GM12878 (cell line): ENCODE results near the gene PAK2. TPM values are rescaled to one million over a fixed set of nuclear protein-coding genes. Genes with fewer than 3 reads are reported as not detected.
"Not testable (repeated sequence)": the region's sequence is repeated elsewhere in the genome, so short reads cannot be mapped to it uniquely, and the experiment has no call there.

ENCODE experiments used
- ATAC-seq: fragments of 200-7000 bp; cut with Tn5 transposase; 3 replicates; pipeline ENCODE4 v1.9.1; 2020; ENCODE audit warnings: mild to moderate bottlenecking, moderate library complexity
- BruUV-seq: library from RNA; stranded (reverse); fragments of 400-500 nt; replicated peaks from 2 replicates; lab custom pipeline; 2021; lab: Mats Ljungman, UMichigan
- CTCF ChIA-PET: fragments of 300-600 bp; sonication (Branson Sonifier 250); formaldehyde crosslinking; extraction: SDS; loops from one replicate; lab custom pipeline; 2021; ENCODE audit warnings: inconsistent platforms; lab: Yijun Ruan, JAX
- POLR2A ChIA-PET: fragments of 350-600 bp; formaldehyde crosslinking; extraction: SDS; loops from one replicate; lab custom pipeline; 2021; ENCODE audit warnings: inconsistent platforms; lab: Charles Lee
- RAD21 ChIA-PET: fragments of 300-600 bp; sonication (Branson Sonifier 250); formaldehyde crosslinking; loops from one replicate; lab custom pipeline; 2023; ENCODE audit warnings: antibody characterized with exemption; ENCODE audit not compliant: unreplicated experiment; lab: Charles Lee
- SMC1A ChIA-PET: fragments of 300-600 bp; sonication (Branson Sonifier 250); formaldehyde crosslinking; loops from one replicate; lab custom pipeline; 2023; ENCODE audit not compliant: unreplicated experiment, uncharacterized antibody; lab: Charles Lee
- DNase-seq: peaks from one replicate; pipeline ENCODE4 v3.0.0-alpha.2; 2011; ENCODE audit warnings: low read depth, low spot score
- FAIRE-seq: peaks from 3 replicates; lab custom pipeline; 2011; peaks lifted over from hg19 to GRCh38; lab: Jason Lieb, UNC
- H2AFZ ChIP-seq: 2 replicates; pipeline ENCODE4 v1.6.0; 2011; ENCODE audit warnings: low read depth, low read length, control low read depth; ENCODE audit not compliant: control insufficient read depth
- H3K27ac ChIP-seq: 2 replicates; pipeline ENCODE4 v1.5.1; 2011; ENCODE audit warnings: control low read depth; ENCODE audit not compliant: control insufficient read depth, insufficient read depth
- H3K27me3 ChIP-seq, 2 experiments: replicated peaks in 1 of 2; 2 replicates each; pipeline versions ENCODE4 v1.6.0 to v1.6.1; 2011; ENCODE audit warnings: low read length in 1 of 2; ENCODE audit not compliant: control insufficient read depth in 2 of 2, insufficient read depth in 2 of 2
- H3K36me3 ChIP-seq, 2 experiments: 2 replicates each; pipeline ENCODE4 v1.5.1; 2011; ENCODE audit warnings: low read length in 1 of 2; ENCODE audit not compliant: control insufficient read depth in 2 of 2, insufficient read depth in 2 of 2
- H3K4me1 ChIP-seq: 2 replicates; pipeline ENCODE4 v1.6.1; 2011; ENCODE audit warnings: mild to moderate bottlenecking, low read length, moderate library complexity, mixed read lengths; ENCODE audit not compliant: control insufficient read depth, insufficient read depth
- H3K4me2 ChIP-seq: 2 replicates; pipeline ENCODE4 v1.6.0; 2011; ENCODE audit warnings: control low read depth; ENCODE audit not compliant: control insufficient read depth, insufficient read depth
- H3K4me3 ChIP-seq: fragments of 200-600 bp; sonication (generic); 2 replicates; pipeline ENCODE4 v1.5.1; 2016
- H3K79me2 ChIP-seq: 2 replicates; pipeline ENCODE4 v1.6.0; 2011; ENCODE audit warnings: low read length; ENCODE audit not compliant: control insufficient read depth, insufficient read depth
- H3K9ac ChIP-seq: 2 replicates; pipeline ENCODE4 v1.8.0; 2011; ENCODE audit warnings: low read length, control low read depth, mixed read lengths; ENCODE audit not compliant: control insufficient read depth, insufficient read depth
- H3K9me3 ChIP-seq: replicated peaks from 3 replicates; pipeline ENCODE4 v1.5.1; 2011; ENCODE audit warnings: mild to moderate bottlenecking, low read length; ENCODE audit not compliant: control insufficient read depth, insufficient read depth
- H4K20me1 ChIP-seq: 2 replicates; pipeline ENCODE4 v1.6.0; 2011; ENCODE audit not compliant: control insufficient read depth, insufficient read depth
- JUND ChIP-seq: IDR thresholded peaks from 2 replicates; pipeline ENCODE4 v1.6.1; 2012; ENCODE audit warnings: low read depth, mild to moderate bottlenecking, low read length, improper control_type of control experiment, moderate library complexity
- WGBS: methylation state at CpG from one replicate; pipeline ENCODE4 v1.1.6; 2016; ENCODE audit warnings: low lambda C conversion rate; ENCODE audit not compliant: insufficient replicate concordance, insufficient coverage; ENCODE audit errors: missing lambda C conversion rate; 5-methylcytosine and 5-hydroxymethylcytosine counted together
- in situ Hi-C: fragments of 300-500 bp; cut with MboI; formaldehyde crosslinking; loops from 9 replicates; pipeline ENCODE4 v1.14.3; 2018; ENCODE audit warnings: mixed read lengths
- intact Hi-C: fragments of 100-400 bp; cut with micrococcal nuclease; formaldehyde crosslinking; loops from one replicate; pipeline ENCODE4 v1.14.2; 2022; ENCODE audit not compliant: unreplicated experiment
- polyA plus RNA-seq, 11 experiments: library from polyadenylated mRNA; depleted of rRNA in 4 of 11; unstranded in 6 of 11; stranded (reverse) in 5 of 11; fragments of >200 nt; fragmentation: Nextera tagmentation in 4 of 11; fragmentation: Illumina TruSeq in 1 of 11; extraction: Ambion mirVana in 4 of 11; extraction: Trizol in 1 of 11; gene quantifications; 1 replicate in 1 of 11; 2 replicates in 10 of 11; pipeline versions ENCODE4 v1.2.1 to v1.2.3, GENCODE V29; 2011 to 2016; ENCODE audit warnings: inconsistent platforms in 2 of 11, missing spikeins in 2 of 11, low read depth in 1 of 11
- total RNA-seq, 4 experiments: library from RNA; depleted of rRNA in 3 of 4; stranded (reverse); fragments of >200 nt in 3 of 4; fragmentation: Illumina TruSeq in 1 of 4; extraction: Trizol in 1 of 4; gene quantifications; 2 replicates each; pipeline versions ENCODE4 v1.2.1 to v1.2.3, GENCODE V29; 2013 to 2021
- TF ChIP-seq, protein P1 (sequence below): fragments of 450-650 bp; IDR thresholded peaks from 2 replicates; pipeline ENCODE4 v1.6.1; 2017; ENCODE audit warnings: low read depth, mild to moderate bottlenecking, moderate library complexity

Gene PAK2
- total and polyA plus RNA-seq, 10 of the 15 experiments (the other 5 are each of a cell fraction or from before 2014, with no cell fraction given): 9.0 to 59.1 (median 27.0) TPM

DNA sequence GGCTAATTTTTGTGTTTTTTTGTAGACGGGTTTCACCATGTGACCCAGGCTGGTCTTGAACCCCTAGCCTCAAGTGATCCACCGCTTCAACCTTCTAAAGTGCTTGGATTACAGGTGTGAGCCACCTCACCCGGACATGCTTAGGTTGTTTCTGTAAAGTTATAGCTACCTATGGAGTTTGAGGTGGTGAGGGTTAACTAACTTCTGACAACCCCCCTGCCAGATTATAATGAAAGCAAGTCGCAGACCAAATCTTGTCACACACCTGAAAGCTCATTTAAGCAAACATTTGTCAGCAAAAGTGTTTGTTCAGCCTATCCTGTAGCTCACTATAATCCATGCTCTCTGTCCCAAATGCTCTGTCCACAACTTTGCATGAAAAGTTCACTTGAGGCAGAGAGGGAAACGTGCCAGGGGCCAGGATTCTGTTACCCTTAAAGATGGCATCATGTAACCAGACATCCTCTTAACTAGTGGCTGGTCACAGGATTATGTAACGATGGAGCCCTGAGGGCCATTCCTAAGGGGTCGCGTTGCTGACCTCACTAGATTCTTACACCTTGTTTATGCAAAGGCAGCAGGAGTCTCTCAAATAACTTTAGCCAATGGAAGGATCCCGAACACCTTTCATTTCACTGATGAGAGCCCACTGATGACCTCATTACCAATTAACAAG, 103.9 kb downstream of the PAK2 start (continued):
- no peak for TF ChIP-seq JUND
- TF ChIP-seq, protein P1, sequence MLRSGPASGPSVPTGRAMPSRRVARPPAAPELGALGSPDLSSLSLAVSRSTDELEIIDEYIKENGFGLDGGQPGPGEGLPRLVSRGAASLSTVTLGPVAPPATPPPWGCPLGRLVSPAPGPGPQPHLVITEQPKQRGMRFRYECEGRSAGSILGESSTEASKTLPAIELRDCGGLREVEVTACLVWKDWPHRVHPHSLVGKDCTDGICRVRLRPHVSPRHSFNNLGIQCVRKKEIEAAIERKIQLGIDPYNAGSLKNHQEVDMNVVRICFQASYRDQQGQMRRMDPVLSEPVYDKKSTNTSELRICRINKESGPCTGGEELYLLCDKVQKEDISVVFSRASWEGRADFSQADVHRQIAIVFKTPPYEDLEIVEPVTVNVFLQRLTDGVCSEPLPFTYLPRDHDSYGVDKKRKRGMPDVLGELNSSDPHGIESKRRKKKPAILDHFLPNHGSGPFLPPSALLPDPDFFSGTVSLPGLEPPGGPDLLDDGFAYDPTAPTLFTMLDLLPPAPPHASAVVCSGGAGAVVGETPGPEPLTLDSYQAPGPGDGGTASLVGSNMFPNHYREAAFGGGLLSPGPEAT: no peak
- TF ChIP-seq, all 136 proteins: peak for 0

DNA sequence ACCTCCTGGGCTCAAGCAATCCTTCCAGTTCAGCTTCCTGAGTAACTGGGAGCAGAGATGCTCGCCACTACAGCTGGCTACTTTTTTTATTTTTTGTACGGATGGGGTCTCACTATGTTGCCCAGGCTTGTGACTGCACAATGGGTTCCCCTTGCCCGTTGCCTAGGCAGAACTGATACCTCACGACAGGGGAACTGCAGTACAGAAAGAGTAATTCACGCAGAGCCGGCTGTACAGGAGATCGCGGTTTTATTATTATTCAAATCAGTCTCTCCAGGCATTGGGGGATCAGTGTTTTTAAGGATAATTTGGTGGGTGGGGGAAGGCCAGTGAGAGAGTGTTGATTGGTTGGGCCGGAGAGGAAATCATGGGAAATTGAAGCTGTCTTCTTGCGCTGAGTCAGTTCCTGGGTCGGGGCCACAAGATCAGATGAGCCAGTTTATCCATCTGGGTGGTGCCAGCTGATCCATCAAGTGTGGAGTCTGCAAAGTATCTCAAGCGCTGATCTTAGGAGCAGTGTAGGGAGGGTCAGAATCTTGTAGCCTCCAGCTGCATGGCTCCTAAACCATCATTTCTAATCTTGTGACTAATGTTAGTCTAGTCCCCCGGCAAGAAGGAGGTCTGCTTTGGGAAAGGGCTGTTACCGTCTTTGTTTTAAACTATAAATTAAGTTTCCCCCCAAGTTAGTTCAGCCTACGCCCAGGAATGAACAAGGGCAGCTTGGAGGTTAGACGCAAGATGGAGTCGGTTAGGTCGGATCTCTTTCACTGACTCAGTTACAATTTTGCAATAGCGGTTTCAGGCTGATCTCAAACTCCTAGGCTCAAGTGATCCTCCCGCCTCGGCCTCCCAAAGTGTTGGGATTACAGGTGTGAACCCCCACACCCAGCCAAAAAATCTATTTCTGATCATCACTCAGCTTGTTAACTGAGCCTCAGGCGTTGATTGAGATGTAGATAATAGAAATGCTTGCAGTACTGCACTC, 104.9 kb downstream of the PAK2 start:
- H3K4me1 ChIP-seq, POLR2A ChIA-PET, H2AFZ ChIP-seq, H3K4me3 ChIP-seq, H3K79me2 ChIP-seq, FAIRE-seq, BruUV-seq, SMC1A ChIA-PET, H4K20me1 ChIP-seq, ATAC-seq, H3K27ac ChIP-seq, H3K9ac ChIP-seq, in situ Hi-C loops, H3K27me3 ChIP-seq, DNase-seq, H3K36me3 ChIP-seq, H3K4me2 ChIP-seq, H3K9me3 ChIP-seq, intact Hi-C loops: not testable (repeated sequence)
- ChIA-PET CTCF (interaction anchor here (0.6 kb wide), 1 partner anchor 32 kb away, joined by 3 read pairs; no protein-coding TSS in a partner anchor), RAD21 (interaction anchor here (0.9 to 1.0 kb wide), 2 partner anchors 235 to 306 kb away, joined by 3 read pairs; no protein-coding TSS in a partner anchor)
- WGBS: 58% methylated on average over 20 of the region's 22 CpGs

DNA sequence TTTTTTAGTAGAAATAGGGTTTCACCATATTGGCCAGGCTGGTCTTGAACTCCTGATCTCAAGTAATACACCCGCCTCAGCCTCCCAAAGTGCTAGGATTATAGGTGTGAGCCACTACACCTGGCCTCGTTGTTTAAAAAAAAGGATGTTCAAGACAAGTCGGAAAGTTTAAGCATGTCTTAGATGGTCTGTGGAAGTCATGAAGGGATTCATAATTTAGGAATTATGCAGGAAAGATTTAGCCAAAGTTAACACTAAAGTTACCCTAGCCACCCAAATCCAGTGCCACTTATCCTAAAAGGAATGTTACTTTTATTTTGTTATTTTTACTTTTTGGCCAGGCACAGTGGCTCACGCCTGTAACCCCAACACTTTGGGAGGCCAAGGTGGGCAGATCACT, 108.7 kb downstream of the PAK2 start:
- SMC1A ChIA-PET, H2AFZ ChIP-seq, H3K36me3 ChIP-seq, BruUV-seq, H3K9ac ChIP-seq, H3K4me1 ChIP-seq, H4K20me1 ChIP-seq, ATAC-seq, POLR2A ChIA-PET, RAD21 ChIA-PET, in situ Hi-C loops, H3K27me3 ChIP-seq, H3K4me3 ChIP-seq, CTCF ChIA-PET, H3K79me2 ChIP-seq, H3K27ac ChIP-seq, H3K9me3 ChIP-seq, H3K4me2 ChIP-seq, FAIRE-seq, DNase-seq, intact Hi-C loops: not testable (repeated sequence)
- WGBS: 43% methylated on average over 4 of the region's 4 CpGs
